NCI-H82 (cell line): ENCODE measurements around the gene CRY2.
"Not testable (repeated sequence)": the region's sequence is repeated elsewhere in the genome, so short reads cannot be mapped to it uniquely, and the experiment has no call there.

Experiments
- DNase-seq: peaks from one replicate; lab custom pipeline; 2025; lab: John Stamatoyannopoulos, UW

CRY2 gene

GRCh38 chr11:45899448-45900174, 52.3 kb downstream of the CRY2 start:
- peak; percentile 90 for DNase-seq

- peak; percentile 25 for DNase-seq
These were observed 53.0 kb downstream of the CRY2 start for GRCh38 chr11:45900175-45900800.

DNA sequence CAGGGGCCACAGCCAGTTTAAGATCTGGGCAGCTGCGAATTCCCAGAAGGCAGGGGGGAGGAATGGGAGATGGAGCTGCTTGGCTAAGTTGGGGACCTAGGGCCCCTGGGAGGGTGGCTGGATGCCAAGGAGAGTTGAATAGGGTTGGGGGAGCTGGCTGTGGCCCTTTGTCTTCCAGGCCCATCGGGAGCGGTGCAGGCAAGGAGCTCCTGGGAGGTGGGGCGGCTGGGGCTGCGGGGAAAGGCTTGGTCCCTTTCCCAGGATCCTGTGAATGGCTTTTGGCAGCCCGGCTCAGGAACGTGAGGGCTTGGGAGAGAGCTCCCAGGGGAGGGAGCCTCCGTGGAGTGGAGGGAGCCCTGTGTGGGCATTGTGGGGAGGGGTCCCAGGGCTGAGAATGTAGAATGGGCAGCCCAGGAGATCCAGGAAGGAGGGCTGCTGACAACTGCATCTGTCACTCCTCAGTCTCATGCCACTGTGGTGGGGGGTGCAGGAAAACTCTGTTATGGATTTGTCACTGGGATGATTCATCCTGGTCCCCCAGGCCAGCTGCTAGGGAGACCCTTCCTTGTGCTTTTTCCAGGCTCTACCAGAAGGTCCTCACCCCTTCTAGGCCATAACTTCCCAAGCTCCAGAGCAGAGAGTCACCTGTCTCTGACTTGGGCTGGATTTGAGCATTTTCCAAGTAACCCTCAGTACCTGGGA, 53.8 kb downstream of the CRY2 start:
- no peak for DNase-seq

- DNase-seq, result no peak
These were observed 54.4 kb downstream of the CRY2 start for GRCh38 chr11:45901626-45902025.

DNA sequence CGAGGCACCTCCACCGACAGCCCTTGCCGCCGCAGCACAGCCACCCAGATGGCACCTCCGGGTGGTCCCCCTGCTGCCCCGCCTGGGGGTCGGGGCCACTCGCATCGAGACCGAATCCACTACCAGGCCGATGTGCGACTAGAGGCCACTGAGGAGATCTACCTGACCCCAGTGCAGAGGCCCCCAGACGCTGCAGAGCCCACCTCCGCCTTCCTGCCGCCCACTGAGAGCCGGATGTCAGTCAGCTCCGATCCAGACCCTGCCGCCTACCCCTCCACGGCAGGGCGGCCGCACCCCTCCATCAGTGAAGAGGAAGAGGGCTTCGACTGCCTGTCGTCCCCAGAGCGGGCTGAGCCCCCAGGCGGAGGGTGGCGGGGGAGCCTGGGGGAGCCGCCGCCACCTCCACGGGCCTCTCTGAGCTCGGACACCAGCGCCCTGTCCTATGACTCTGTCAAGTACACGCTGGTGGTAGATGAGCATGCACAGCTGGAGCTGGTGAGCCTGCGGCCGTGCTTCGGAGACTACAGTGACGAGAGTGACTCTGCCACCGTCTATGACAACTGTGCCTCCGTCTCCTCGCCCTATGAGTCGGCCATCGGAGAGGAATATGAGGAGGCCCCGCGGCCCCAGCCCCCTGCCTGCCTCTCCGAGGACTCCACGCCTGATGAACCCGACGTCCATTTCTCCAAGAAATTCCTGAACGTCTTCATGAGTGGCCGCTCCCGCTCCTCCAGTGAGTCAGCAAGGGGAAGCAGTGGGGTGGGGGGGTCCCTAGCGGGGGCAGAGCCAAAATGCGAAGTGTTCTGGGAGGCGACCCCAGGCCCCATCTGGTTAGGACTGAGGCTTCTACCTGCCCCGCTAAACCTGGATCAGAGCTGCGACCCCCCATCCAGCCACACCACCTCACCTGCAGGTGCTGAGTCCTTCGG, 55.4 kb downstream of the CRY2 start:
- no peak for DNase-seq

- no peak for DNase-seq
These were observed 57.1 kb downstream of the CRY2 start for GRCh38 chr11:45904309-45904915.

DNA sequence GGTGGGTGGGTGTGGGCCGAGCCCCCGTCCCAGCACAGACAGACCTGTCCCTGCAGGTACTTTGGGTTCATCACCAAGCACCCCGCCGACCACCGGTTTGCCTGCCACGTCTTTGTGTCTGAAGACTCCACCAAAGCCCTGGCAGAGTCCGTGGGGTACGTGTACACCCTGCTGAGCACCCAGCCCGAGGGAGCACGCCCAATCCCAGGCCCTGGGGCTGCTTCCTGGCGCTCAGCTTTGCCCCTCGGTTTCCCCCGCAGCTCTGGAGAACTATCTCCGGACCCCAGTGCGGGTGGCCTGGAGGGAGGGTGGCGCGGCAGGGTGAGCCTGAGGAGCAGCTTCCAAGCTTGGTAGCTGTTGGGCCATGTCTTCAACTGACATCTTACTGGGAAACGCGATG, 57.8 kb downstream of the CRY2 start:
- DNase-seq, result no peak

DNA sequence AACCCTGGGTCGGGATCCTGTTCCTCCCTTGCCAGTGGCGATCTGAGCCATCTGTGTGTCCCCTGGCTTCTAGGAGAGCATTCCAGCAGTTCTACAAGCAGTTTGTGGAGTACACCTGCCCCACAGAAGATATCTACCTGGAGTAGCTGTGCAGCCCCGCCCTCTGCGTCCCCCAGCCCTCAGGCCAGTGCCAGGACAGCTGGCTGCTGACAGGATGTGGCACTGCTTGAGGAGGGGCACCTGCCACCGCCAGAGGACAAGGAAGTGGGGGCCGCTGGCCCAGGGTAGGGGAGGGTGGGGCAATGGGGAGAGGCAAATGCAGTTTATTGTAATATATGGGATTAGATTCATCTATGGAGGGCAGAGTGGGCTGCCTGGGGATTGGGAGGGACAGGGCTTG, 58.3 kb downstream of the CRY2 start:
- DNase-seq, result not testable (repeated sequence)

DNA sequence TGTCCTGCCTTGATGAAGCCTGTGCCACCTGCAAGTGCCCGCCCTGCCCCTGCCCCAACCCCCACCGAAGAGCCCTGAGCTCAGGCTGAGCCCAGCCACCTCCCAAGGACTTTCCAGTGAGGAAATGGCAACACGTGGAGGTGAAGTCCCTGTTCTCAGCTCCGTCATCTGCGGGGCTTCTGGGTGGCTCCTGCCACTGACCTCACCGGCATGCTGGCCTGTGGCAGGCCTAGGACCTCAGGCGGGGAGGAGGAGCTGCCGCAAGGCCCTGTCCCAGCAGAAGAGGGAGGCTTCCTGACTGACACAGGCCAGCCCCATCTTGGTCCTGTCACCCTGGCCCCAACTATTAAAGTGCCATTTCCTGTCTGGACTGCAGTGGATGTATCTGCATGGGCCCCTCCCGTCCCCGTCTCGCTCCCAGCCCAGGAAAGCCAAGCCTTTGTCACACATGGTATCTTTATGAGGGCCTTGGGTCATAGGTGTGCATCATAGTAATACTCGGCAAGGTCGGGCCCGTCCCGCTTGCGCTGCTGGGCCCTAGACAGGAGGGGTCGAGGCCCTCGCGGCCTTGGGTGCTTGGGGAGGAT, 58.9 kb downstream of the CRY2 start:
- no peak for DNase-seq

DNA sequence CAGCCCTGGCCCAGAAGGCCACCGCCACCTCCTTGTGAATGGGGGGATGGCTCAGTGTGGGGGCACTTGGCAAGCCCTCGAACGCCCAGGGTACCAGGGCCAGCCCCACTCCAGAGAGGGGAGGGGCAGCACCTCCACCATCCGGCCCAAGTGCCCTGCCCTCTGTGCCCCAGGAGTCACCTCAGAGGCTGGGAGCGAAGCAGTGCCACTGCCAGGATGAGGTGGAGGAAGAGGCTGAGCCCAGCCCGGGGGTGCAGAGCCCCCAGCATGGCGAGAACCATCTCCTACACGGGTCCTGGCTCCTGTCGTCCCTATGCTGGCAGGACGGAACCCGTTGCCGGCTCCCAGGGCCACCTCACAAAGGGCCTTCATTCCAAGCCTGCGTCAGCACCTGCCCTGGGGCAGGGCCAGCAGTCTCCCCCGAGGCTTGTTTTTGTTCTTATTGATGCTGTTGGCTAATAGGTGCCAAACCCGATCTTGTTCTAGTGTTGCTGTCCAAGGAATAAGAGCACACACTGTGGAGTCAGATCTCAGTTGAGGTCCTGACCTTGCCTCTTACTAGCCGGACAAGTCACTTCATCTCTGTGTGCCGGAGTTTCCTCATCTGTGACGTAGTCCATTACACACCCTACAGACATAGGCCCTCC, 59.8 kb downstream of the CRY2 start, which contains the start of gene FREY1:
Gene FREY1 (minus strand): TSS at position 307 of the 647 bp plus-strand sequence. CDS start 26 bp downstream, at position 281.
- no peak for DNase-seq

GRCh38 chr11:45907911-45908370, 60.7 kb downstream of the CRY2 start:
- peak; percentile 36 for DNase-seq

DNA sequence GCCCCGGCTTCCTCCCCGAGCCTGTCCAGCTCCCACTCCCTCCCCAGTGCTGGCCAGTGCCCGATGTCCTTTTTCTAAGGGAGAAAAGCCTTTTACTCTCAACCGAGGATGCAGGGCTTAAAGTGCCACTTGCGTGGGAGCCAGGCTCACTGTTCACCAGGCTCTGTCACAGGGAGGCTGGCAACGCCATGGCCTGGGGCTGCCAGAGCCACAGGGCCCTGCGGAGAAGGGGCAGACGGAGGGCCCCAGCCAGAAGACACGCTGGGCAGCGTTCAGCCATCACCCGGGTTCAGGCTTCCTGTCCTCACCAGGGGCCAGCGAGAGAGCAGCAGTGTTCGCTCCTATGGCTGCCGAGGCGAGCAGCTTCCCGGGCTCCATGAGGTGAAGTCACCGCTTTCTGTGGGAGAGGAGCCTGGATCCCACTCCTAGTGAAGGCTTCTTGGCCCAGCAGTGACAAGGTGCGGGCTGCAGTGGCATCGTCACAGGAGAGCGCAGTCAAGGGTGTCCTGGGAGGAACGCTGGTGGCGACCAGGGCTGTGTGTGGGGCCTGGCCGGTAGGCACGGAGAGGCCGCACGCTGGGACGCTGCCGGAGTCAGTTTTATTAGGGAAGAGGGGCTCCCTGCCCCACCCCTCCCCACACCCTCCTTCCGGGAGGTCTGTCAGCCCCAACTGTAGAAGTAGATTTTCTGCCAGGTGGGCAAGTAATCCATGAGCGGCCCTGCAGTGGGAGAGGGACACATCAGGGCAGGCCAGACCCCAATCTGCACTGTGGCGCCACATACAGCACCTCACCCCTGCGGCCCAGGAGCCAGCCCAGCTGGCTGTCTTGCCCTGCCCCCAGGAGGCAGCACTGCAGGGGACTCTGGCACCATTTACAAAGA, 62.6 kb downstream of the CRY2 start:
- no peak for DNase-seq

GRCh38 chr11:45910623-45911022, 63.3 kb downstream of the CRY2 start:
- no peak for DNase-seq

GRCh38 chr11:45913514-45913913, 66.2 kb downstream of the CRY2 start:
- no peak for DNase-seq

DNA sequence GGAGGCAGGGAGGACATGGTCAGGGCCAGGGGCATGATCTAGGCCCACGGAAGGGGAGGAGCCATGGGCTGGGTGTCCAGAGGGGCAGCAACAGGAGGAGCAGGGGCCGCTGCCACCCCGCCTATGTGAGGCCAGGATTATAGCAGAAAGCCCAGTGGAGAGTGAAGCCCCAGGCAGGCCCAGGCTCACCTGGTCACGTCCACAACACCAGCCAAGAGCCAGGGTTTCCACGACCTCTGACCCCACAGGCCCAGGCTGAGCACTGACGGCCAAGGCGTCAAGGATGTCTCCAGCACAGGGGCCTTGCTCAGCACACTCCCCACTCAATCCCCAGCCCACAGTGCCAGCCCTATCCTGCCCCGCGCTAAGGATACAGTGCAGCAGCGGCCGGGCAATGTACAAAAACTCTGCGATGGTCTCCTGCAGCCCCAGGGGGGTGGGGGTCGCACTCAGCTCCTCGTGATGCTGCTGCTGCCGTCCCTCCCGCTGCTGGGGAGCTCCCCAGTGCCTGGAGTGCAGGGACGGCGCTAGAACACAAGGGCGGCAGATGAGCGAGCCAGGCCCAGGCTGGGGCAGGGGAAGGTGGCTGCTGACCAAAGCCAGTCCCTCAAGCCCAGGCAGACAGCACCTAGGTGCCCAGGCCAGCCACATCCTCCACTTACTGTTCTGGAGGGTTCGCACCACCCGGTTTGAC, 66.8 kb downstream of the CRY2 start:
- DNase-seq, result no peak

DNA sequence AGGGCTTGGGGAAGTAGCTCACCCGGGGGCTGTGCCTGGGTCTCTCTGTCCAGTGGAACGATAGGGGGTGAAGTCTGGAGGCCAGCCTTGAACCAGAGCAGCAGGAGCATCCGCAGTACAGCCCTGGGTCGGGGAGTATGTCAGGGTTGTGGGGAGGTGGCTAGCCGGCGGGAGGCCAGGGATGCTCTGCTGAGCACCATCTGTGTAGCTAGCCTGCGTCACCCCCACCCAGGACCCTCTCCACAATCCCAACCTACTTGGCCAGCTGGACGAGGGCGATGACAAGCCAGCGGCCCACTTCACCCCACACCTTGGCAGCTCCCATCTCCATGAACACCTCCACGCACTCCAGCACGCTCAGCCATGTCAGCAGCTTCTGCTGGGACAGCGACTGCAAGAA, 68.2 kb downstream of the CRY2 start:
- no peak for DNase-seq

GRCh38 chr11:45917286-45917622, 70.0 kb downstream of the CRY2 start:
- DNase-seq, result no peak

GRCh38 chr11:45917623-45918330, 70.5 kb downstream of the CRY2 start, which contains the start of gene PEX16:
Gene PEX16, minus strand, starts transcription at chr11:45917877. Its CDS starts 66 bp downstream, at chr11:45917811.
- DNase-seq, result peak; percentile 95
